NCI-H2029 treated with DMSO at 0.1 percent for 48 hours (cell line): ENCODE results near the gene SLC35G6.
"Not testable (repeated sequence)": the region's sequence is repeated elsewhere in the genome, so short reads cannot be mapped to it uniquely, and the experiment has no call there.

Experiments
- DNase-seq: peaks from one replicate; lab custom pipeline; 2025; lab: John Stamatoyannopoulos, UW

SLC35G6 gene

GRCh38 chr17:7478276-7479212, 2.7 kb upstream of the SLC35G6 start:
- DNase-seq: no peak

- no peak for DNase-seq
These were observed 1.8 kb upstream of the SLC35G6 start, which contains the start of gene ZBTB4 for GRCh38 chr17:7479213-7480088. TSS of gene ZBTB4 (minus strand) at chr17:7479631. CDS start at chr17:7466801, 12,830 bp downstream.

DNA sequence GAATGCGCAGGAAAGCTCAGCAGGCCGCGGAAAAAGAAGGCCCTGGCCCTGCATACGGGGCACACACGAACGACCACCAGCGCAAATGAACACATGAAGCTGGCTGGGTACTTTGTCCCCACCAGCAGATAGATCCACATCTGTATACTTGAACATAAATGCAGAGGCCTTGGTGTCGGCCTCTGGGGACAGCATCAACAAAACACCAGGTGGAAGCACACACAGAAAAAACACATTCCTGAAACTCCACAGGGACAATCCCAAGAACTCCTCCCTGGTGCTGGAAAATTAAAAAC, 1.2 kb upstream of the SLC35G6 start:
- DNase-seq: no peak

DNA sequence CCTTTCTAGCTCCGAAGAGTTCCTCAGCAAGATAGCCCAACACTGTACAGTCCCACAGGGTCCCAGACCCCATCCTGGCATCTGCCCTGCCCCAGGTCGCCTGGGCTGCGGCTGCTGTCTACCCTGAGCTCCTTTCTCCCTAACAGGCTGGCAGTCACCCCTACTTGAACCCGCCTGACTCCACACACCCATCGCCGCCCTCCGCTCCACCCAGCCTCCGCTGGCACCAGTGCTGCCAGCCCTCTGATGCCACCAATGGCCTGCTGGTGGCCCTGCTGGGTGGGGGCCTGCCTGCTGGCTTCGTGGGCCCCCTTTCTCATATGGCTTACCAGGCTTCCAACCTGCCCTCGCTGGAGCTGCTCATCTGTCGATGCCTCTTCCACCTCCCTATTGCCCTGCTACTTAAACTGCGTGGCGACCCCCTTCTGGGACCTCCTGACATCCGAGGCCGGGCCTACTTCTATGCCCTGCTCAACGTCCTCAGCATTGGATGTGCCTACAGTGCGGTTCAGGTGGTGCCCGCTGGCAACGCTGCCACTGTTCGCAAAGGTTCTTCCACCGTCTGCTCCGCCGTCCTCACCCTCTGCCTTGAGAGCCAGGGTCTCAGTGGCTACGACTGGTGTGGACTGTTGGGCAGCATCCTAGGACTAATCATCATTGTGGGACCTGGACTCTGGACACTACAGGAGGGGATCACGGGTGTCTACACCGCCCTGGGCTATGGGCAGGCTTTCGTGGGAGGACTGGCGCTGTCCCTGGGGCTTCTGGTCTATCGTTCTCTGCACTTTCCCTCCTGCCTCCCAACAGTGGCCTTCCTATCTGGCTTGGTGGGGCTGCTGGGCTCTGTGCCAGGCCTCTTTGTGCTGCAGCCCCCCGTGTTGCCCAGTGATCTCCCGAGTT, 846 bp downstream of the SLC35G6 start:
- DNase-seq: not testable (repeated sequence)

GRCh38 chr17:7482742-7483088, 1.5 kb downstream of the SLC35G6 start:
- not testable (repeated sequence) for DNase-seq

DNA sequence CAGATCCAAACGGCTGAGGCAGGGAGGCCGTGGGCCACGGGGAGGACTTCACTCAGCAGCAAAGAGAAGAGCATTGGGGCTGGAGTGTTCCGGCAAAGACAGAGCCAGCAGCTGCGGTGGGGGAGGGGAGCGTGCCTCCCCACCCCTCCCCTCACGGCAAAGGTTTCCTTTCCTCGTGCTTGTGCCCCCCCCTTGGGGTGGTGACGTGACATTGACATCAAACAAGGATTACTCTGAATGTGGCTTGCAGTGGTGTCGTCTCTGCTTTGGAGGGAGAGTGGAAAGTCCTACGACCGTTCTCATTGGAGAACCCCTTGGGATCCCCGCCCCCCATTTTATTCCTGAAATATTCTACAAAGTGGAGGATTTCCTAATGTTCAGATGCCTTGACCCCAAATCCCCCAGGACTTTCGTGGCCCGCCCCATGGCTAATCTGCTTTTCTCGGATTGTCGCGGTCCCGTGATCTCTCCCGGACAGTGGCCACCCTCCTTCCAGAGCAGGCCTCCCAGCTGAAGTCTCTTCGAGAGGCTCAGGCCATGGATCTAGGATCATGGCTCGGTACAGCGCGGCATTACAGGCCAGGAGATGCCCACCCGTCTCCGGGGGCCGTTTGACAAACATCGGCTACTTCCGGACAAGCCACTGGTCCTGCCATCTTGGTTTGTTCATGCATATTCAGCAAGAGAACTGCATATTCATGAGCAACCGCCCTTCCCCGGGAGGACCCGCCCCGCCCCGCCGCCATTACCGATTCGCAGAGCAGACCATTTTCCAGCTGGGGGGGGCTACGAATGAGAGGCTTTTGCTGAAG, 2.2 kb downstream of the SLC35G6 start:
- peak; percentile 71 for DNase-seq

DNA sequence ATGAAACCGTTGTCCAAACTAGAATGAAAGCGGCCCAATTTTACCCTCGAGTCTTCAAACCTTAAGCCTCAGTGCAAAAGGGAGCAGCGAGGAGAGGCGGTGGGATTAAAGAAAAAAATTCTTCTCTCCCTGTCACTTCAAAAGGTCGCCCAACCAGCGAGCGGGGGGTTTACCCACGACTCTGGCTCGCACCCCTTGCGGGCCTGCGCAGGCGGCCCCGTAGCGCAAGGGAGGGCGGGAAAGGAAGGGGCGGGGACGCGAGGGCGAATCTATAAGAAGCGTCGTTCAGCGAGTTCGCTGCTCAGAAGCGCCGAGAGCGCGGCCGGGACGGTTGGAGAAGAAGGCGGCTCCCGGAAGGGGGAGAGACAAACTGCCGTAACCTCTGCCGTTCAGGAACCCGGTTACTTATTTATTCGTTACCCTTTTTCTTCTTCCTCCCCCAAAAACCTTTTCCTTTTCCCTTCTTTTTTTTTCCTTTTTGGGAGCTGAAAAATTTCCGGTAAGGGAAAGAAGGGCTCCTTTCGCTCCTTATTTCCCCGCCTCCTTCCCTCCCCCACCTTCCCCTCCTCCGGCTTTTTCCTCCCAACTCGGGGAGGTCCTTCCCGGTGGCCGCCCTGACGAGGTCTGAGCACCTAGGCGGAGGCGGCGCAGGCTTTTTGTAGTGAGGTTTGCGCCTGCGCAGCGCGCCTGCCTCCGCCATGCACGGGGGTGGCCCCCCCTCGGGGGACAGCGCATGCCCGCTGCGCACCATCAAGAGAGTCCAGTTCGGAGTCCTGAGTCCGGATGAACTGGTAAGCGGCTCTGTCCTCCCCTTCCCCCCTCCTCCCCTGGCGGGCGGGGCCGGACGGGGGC, 3.0 kb downstream of the SLC35G6 start, which contains the start of gene POLR2A:
Gene POLR2A (plus strand): TSS at position 300 of the 852 bp plus-strand sequence.
- peak; percentile 79 for DNase-seq

- DNase-seq: no peak
These were observed 3.7 kb downstream of the SLC35G6 start for GRCh38 chr17:7484919-7485377.

- no peak for DNase-seq
These were observed 4.9 kb downstream of the SLC35G6 start for GRCh38 chr17:7486181-7486580.

GRCh38 chr17:7490144-7490543, 8.9 kb downstream of the SLC35G6 start:
- DNase-seq: no peak

DNA sequence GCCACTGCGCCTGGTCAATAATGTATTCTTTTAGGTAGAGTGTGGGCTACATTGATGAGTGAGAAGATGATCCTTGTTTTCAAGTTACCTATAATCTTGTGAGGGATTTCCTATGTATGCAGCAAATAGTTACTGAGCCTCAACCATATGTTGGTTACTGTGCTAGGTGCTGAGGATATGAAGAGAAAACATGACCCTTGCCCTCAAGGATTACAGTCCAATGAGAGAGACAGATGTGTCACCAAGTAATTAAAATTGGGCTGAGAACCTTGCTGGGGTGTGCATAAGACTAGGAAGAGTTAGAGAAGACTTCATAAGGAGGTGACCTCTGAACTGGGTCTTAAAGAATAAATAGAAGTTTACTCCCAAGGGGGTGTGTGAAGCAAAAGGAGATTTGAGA, 10.3 kb downstream of the SLC35G6 start:
- DNase-seq: no peak

DNA sequence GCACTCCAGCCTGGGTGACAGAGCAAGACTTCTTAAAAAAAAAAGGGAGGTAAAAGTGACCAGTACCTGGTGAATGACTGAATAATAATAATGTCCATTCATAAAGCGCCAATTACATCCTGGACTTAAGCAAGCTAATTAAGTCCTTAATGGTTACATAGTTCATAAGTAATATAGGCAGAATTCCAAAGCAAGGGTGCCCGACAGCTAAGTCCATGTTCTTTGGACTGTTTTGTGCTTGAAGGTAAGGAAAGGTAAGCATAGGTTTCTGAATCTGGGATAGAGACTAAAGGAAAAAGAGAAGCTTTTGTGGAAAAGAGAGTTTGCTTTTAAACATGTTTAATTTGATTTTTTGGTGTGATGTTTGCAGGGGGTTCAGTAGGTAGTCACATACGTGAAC, 12.7 kb downstream of the SLC35G6 start:
- DNase-seq: no peak

GRCh38 chr17:7495906-7496434, 14.7 kb downstream of the SLC35G6 start:
- DNase-seq: no peak

DNA sequence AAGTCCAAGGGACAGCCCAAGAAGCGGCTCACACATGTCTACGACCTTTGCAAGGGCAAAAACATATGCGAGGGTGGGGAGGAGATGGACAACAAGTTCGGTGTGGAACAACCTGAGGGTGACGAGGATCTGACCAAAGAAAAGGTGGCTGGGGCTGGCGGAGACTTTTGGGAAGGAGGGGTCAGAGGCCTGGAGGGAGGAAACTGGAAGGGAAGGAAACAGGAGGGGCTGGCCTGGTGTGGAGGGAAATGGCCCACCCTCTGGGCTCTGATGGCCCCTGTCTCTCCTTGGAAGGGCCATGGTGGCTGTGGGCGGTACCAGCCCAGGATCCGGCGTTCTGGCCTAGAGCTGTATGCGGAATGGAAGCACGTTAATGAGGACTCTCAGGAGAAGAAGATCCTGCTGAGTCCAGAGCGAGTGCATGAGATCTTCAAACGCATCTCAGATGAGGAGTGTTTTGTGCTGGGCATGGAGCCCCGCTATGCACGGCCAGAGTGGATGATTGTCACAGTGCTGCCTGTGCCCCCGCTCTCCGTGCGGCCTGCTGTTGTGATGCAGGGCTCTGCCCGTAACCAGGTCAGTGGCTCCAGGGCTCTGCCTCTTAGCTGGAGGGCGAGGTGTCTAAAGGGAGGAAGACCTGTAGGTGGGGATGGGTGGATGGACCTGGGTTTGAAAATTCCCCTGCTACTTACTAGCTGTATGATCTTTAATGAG, 15.4 kb downstream of the SLC35G6 start:
- DNase-seq: no peak

- no peak for DNase-seq
These were observed 16.0 kb downstream of the SLC35G6 start for GRCh38 chr17:7497228-7497627.

GRCh38 chr17:7497636-7498035, 16.4 kb downstream of the SLC35G6 start:
- no peak for DNase-seq

- DNase-seq: no peak
These were observed 17.9 kb downstream of the SLC35G6 start for GRCh38 chr17:7499161-7499560.

GRCh38 chr17:7501729-7502128, 20.5 kb downstream of the SLC35G6 start:
- DNase-seq: no peak
